Measurements from ENCODE around the gene IL22RA1. TPM values are rescaled to one million over a fixed set of nuclear protein-coding genes. Genes with fewer than 3 reads are reported as not detected.

Gene IL22RA1
- total RNA-seq, 1 donor from 2014 or later, result 0.16 TPM

GRCh38 chr1:24090736-24091135 is 52.2 kb downstream of the IL22RA1 start:
- ATAC-seq (ENCODE audit: poor library complexity) (peak; percentile 1), DNase-seq (no peak)
- intact Hi-C loops (cut with DNase I), result no loop called here

DNA sequence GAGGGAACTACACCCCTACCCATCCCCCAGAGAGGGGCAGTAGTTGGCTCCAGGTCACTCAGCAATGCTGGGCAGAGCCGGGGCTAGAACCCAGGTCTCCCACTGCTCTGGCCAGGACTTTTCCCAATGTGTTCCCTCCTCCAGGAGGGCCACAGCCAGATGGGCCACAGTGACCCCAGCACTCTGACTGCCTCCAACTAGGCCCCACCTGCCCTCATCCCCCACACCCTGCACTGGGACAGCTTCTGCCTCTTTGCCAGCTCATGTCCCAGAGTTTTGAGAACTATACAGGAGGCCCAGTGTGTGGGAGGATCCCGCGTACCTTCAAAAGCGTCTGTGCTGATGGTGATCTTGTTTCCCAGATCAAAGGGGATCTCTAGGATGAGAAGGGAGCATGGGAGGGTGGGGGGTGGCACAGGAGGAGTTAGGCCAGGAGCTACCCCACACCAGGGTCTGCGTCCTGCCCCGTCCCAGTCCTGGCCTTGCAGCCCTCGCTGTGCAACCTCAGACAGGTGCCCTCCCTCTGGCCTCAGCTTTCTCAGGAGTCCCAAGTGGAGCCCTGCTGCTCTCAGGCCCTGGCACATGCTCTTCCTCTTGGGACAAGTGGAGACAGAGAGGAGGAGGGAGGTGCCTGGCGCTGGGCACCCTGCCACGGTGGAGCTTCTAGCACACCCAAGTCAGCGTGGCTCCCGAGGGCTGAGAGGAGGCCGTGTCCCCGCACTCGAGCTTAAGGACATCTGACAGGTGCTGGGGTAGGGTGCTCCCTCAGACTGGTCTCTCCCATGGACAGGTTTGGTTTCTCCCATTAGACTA is 53.0 kb downstream of the IL22RA1 start:
- DNase-seq (peak; percentile 83), ATAC-seq (ENCODE audit: poor library complexity) (peak; percentile 80)
- intact Hi-C loops (cut with DNase I), result no loop called here

- ATAC-seq (ENCODE audit: poor library complexity) (no peak), DNase-seq (no peak)
- intact Hi-C loops (cut with DNase I), result no loop called here
These were observed 53.8 kb downstream of the IL22RA1 start for GRCh38 chr1:24089027-24089742.

DNA sequence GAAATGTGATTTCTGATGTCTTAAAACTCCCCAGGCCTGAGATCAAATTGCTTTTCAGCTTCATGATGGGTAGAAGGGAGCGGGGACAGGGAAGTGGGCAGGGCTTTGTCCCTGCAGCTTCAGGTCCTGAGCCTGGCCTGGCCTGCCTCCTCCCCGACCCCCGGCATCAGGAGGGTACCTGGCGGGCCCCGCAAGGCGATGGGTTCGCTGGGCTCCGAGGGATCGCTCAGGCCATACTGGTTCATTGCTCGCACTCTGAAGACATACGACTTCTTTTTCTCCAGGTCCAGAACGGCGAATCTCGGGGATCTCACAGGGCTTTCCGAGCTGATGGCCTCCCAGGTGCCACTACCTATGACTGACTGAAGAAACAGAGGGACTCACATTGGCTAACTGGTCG is 56.5 kb downstream of the IL22RA1 start:
- intact Hi-C loops (cut with DNase I), result no loop called here
- no peak for DNase-seq
- no peak for ATAC-seq (ENCODE audit: poor library complexity)

DNA sequence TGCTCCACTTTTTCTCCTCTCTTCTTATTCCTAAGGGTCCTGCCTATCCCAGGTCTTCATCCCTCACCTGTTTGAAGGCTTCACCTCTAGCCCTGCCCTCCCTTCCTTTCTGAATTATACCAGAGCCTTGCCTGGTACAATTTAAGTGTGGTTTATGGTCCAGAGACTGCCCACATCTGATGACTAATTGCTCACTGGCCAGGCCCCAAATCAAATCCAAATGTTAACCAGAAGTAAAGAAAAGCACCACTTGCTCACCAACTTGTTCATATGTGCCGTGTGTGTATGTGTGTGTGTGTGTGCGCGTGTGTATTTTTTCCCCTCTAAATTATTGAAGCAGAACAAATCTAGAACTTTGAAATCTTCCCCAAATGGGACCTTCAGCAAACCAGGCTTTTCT is 57.4 kb downstream of the IL22RA1 start:
- no peak for ATAC-seq (ENCODE audit: poor library complexity)
- intact Hi-C loops (cut with DNase I), result no loop called here
- DNase-seq, result no peak

DNA sequence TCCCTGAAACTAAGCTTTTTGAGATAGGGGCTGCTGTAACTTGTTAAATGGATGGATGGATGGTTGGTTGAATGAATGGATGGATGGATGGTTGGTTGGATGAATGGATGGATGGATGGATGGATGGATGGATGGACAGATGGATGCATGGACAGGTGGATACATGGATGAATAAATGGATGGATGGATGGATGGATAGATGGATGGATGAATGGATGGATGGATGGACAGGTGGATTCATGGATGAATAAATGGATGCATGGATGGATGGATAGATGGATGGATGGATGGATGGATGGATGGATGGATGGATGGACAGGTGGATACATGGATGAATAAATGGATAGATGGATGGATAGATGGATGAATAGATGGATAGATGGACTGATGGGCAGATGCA is 57.9 kb downstream of the IL22RA1 start:
- DNase-seq (no peak), ATAC-seq (ENCODE audit: poor library complexity) (no peak)
- intact Hi-C loops (cut with DNase I), result no loop called here

DNA sequence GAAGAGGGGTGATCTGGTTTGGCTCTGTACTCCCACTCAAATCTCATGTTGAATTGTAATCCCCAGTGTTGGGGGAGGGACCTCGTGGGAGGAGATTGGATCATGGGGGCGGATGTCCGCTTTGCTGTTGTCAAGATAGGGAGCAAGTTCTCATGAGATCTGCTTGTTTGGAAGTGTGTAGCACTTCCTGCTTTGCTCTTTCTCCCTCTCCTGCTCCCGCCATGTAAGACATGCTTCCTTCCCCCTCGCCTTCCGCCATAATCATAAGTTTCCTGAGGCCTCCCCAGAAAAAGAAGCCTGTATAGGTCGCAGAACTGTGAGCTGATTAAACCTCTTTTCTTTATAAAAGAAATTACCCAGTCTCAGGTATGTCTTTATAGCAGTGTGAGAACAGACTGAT is 58.9 kb downstream of the IL22RA1 start:
- no peak for DNase-seq
- intact Hi-C loops (cut with DNase I), result no loop called here
- no peak for ATAC-seq (ENCODE audit: poor library complexity)

GRCh38 chr1:24082372-24082771 is 60.6 kb downstream of the IL22RA1 start:
- no peak for DNase-seq
- intact Hi-C loops (cut with DNase I), result no loop called here
- no peak for ATAC-seq (ENCODE audit: poor library complexity)

DNA sequence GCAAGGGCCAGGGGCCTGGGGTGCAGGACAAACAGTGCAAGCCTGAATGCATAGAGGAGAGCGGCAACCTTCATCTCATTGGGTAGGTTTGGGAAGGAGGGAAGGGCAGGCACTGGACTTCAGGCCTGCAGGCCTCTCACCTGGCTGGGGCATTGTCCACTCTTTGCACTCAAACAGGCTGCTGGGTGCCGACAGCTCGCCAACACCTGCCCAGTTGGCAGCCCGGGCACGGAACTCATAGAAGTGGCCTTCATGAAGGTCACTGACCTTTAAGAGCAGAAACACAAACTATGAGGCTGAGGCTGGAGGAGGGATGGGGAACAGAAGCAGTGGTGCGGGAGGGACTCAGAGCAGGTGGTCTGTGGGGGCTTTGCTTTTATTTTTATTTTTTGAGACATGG is 61.8 kb downstream of the IL22RA1 start:
- ATAC-seq (ENCODE audit: poor library complexity) (no peak), DNase-seq (no peak)
- intact Hi-C loops (cut with DNase I), result no loop called here

DNA sequence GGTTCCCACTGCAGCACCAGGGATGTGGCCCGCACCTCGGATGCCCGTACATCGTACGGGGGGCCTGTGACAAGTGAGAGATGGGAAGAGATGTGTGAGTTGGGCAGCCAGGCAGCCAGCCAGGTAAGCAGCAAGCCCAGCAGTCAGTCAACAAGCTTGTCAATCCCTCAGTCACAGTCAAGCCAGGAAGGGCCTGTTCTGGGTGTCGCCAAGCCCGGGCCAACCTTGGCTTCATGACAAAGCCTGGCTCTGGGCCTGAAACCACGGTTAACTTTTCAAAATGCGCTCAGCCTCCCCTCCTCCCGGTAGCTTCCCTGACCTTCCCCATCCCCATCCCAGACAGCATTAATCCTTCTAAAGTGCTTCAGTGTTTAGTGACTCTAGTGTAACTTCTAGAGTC is 62.8 kb downstream of the IL22RA1 start:
- ATAC-seq (ENCODE audit: poor library complexity) (peak; percentile 71), DNase-seq (peak; percentile 79)
- intact Hi-C loops (cut with DNase I), result no loop called here

- ATAC-seq (ENCODE audit: poor library complexity) (peak; percentile 63), DNase-seq (peak; percentile 67)
- intact Hi-C loops (cut with DNase I), result no loop called here
These were observed 65.5 kb downstream of the IL22RA1 start for GRCh38 chr1:24077278-24077978.

DNA sequence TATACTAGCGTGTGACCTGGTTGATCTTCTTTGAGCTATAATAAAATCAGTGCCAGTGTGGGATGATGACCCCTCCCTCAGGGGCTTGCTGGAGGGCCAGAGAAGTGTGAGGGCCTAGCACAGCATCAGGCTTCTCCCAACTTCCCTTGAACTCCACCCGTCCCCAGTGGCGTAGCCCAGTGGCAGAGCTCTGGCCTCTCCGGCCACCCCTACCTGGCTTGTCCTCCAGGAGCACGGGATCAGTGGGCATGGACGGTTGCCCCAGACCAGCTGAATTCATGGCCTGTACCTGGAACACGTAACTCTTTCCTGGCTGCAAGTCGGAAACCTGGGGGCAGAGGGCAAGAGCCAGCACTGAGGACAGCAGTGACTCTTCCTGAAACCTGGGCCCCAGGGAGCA is 67.0 kb downstream of the IL22RA1 start:
- ATAC-seq (ENCODE audit: poor library complexity) (no peak), DNase-seq (no peak)
- intact Hi-C loops (cut with DNase I), result no loop called here

DNA sequence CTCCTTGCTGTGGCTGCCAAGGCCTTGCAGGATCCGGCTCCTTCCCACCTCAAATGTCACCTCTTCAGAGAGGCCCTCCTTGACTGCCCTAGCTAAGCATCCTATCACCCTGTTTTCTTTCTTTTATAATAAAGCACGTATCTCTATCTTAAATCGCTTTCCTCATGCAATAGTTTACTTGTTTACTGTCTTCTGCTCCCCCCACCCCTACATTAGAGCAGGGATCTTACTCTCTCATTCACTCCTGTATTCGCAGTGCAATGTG is 67.4 kb downstream of the IL22RA1 start:
- ATAC-seq (ENCODE audit: poor library complexity) (no peak), DNase-seq (no peak)
- intact Hi-C loops (cut with DNase I), result no loop called here

DNA sequence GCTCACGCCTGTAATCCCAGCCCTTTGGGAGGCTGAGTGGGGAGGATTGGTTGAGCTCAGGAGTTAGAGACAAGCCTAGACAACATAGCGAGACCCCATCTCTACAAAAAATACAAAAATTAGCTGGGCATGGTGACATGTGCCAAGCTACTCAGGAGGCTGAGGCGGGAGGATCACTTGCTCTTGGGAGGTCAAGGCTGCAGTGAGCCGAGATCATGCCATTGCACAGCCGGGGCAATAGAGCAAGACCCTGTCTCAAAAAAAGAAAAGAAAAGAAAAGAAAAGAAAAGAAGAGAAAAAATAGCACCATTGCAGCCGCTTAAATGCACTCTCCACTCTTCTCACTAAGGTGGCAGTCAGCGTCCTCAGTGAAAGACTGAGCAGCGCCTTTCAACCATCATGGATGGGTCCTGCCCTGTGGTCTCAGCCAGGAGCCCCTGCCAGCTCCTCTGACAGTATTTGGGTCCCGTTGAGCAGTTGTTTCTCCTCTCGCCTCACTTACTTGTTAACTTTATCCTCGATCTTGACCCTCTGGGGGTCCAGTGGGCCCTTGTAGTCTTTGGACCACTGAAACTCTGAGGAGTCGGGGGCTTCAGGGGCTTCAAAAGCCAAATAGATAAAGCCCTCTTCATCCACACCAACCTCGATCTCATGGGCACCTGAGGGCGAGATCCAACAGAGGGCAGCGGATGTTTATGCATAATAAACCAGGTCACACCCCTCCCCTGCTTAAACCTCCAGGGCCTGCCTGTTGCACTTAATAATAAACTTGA is 67.9 kb downstream of the IL22RA1 start:
- intact Hi-C loops (cut with DNase I), result loop anchor here (5.0 kb wide), 1 partner anchor 37 kb away; the partner anchor contains the start of gene MYOM3
- DNase-seq (no peak), ATAC-seq (ENCODE audit: poor library complexity) (no peak)

GRCh38 chr1:24074196-24074595 is 68.7 kb downstream of the IL22RA1 start:
- intact Hi-C loops (cut with DNase I), result loop anchor here (5.0 kb wide), 1 partner anchor 38 kb away; the partner anchor contains the start of gene MYOM3

GRCh38 chr1:24071941-24072340 is 71.0 kb downstream of the IL22RA1 start:
- DNase-seq, result no peak
- ATAC-seq (ENCODE audit: poor library complexity), result no peak
- intact Hi-C loops (cut with DNase I), result loop anchor here (5.0 kb wide), 1 partner anchor 40 kb away; the partner anchor contains the start of gene MYOM3

More at GRCh38 chr1:24074196-24074595, 68.7 kb downstream of the IL22RA1 start:
- DNase-seq, result no peak
- no peak for ATAC-seq (ENCODE audit: poor library complexity)

- DNase-seq (peak; percentile 74), ATAC-seq (ENCODE audit: poor library complexity) (peak; percentile 75)
- intact Hi-C loops (cut with DNase I), result loop anchor here (5.0 kb wide), 1 partner anchor 41 kb away; the partner anchor contains the start of gene MYOM3
These were observed 72.0 kb downstream of the IL22RA1 start for GRCh38 chr1:24070821-24071393.

DNA sequence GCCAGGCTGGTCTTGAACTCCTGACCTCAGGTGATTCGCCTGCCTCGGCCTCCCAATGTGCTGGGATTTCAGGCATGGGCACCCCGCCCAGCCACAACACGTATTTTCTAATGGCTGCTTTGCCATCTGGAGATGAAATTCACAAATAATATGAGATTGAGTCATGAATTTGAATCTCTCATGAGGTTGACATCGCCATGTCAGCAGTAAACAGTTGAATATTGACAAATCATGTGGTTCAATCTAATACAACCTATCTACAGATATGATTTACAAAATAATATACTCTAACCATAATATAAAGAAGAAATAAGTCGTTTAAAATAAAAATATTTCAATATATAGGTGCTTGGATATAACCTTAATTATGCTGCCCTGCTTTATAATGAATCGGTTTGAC is 73.1 kb downstream of the IL22RA1 start:
- ATAC-seq (ENCODE audit: poor library complexity) (no peak), DNase-seq (no peak)
- intact Hi-C loops (cut with DNase I), result loop anchor here (5.0 kb wide), 1 partner anchor 42 kb away; the partner anchor contains the start of gene MYOM3

Measured in Right ventricle myocardium superior (tissue), 1 donor.